Subcutaneous adipose tissue (tissue), 4 donors: ENCODE data around the gene F2RL2. TPM values are rescaled to one million over a fixed set of nuclear protein-coding genes. Genes with fewer than 3 reads are reported as not detected.

Source experiments
- total RNA-seq, 4 donors: library from RNA; depleted of rRNA; stranded (reverse); fragments of >200 nt; gene quantifications; one replicate each; pipeline ENCODE4 v1.1.0, GENCODE V29; 2016
- TF ChIP-seq, protein P1 (sequence below): fragments of 450-650 bp; IDR thresholded peaks from one replicate; pipeline ENCODE4 v1.5.1; 2016; ENCODE audit warnings: low read depth, mild to moderate bottlenecking, control low read depth, antibody characterized with exemption, moderate library complexity

Gene F2RL2
- total RNA-seq, 4 donors from 2014 or later: 0.34 TPM; not detected in 3

- TF ChIP-seq, protein P1, sequence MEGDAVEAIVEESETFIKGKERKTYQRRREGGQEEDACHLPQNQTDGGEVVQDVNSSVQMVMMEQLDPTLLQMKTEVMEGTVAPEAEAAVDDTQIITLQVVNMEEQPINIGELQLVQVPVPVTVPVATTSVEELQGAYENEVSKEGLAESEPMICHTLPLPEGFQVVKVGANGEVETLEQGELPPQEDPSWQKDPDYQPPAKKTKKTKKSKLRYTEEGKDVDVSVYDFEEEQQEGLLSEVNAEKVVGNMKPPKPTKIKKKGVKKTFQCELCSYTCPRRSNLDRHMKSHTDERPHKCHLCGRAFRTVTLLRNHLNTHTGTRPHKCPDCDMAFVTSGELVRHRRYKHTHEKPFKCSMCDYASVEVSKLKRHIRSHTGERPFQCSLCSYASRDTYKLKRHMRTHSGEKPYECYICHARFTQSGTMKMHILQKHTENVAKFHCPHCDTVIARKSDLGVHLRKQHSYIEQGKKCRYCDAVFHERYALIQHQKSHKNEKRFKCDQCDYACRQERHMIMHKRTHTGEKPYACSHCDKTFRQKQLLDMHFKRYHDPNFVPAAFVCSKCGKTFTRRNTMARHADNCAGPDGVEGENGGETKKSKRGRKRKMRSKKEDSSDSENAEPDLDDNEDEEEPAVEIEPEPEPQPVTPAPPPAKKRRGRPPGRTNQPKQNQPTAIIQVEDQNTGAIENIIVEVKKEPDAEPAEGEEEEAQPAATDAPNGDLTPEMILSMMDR: no peak
These were observed 22.5 kb downstream of the F2RL2 start for GRCh38 chr5:76600716-76601115.

DNA sequence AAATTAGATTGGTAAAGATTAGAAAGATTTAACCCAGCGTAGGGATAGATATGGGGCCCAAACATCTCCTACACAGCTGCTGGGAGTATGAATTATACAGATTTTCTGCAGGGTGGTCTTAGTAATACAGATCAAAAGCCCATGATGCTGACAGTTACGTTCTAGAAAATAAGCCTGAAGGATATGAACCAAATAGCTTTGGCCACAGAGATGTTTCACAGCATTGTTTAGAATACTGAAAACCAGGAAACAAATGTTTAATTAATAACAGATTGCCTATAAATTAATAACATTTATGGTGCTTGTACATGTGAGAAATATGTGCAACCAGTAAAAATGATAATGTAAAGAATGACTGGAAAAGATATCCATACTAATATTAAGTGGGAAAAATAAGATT is 24.7 kb downstream of the F2RL2 start:
- TF ChIP-seq, protein P1: no peak

GRCh38 chr5:76595755-76596481 is 27.3 kb downstream of the F2RL2 start:
- TF ChIP-seq, protein P1: no peak

- TF ChIP-seq, protein P1: no peak
These were observed 29.1 kb downstream of the F2RL2 start for GRCh38 chr5:76594107-76594506.

DNA sequence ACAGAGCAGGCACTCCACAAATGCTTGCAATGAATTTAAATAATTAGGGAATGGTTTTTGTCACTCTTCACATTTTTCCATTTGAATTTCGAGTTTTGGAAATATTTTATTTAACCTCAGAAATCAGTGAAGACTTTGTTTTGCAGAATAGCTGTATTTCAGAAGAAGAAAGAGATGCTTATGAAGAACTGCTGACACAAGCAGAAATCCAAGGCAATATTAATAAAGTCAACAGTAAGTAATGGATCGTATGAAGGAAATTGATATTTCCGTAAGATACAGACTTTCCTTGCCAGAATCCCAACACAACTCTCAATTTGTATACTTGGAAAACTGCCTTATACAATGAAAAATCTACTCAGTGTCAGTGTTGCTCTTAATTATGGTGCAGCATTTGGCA is 30.5 kb downstream of the F2RL2 start:
- TF ChIP-seq, protein P1: no peak

DNA sequence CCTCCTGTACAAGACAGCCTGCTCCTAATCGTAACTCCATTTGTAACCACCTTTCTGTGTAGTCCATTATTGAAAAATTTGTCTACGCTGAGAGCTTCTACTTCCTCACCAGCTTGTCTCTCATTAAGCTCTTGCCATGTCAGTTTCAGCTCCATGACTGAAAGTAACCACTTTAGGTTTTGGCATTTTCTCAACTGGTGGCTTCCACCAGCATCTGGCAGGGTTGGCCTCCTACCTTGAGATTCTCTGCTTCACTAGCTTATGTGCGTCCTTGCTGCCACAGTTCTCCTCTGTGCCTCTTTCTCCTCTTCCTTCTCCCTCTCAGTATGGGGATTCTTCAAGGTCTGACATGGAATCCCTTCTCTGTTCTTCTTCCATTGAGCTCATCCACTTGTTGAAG is 31.8 kb downstream of the F2RL2 start:
- TF ChIP-seq, protein P1: no peak

GRCh38 chr5:76590027-76590426 is 33.2 kb downstream of the F2RL2 start:
- TF ChIP-seq, protein P1: no peak
